Measurements from ENCODE around the gene TSHZ2.

TSHZ2 gene

GRCh38 chr20:52945862-52946522, 26.2 kb upstream of the TSHZ2 start:
- no peak for TF ChIP-seq ZFX (IDR thresholded peaks at IDR 0.05)
- TF ChIP-seq CTCF (conservative IDR thresholded peaks at IDR 0.05), result no peak
- H3K27ac ChIP-seq, result peak overlapping the region; percentile 25; the same call in 1 of the 2 replicates

GRCh38 chr20:52948491-52948890, 23.7 kb upstream of the TSHZ2 start:
- TF ChIP-seq CTCF (conservative IDR thresholded peaks at IDR 0.05) (no peak), ZFX (IDR thresholded peaks at IDR 0.05) (no peak)

GRCh38 chr20:52953020-52953419, 19.1 kb upstream of the TSHZ2 start:
- no peak for TF ChIP-seq ZFX (IDR thresholded peaks at IDR 0.05)
- no peak for TF ChIP-seq CTCF (conservative IDR thresholded peaks at IDR 0.05)
- no peak overlapping the region for H3K27ac ChIP-seq

More at GRCh38 chr20:52948491-52948890, 23.7 kb upstream of the TSHZ2 start:
- no peak overlapping the region for H3K27ac ChIP-seq

GRCh38 chr20:52954849-52955248, 17.3 kb upstream of the TSHZ2 start:
- H3K27ac ChIP-seq, result no peak overlapping the region

GRCh38 chr20:52958211-52958610, 13.9 kb upstream of the TSHZ2 start:
- TF ChIP-seq ZFX (IDR thresholded peaks at IDR 0.05) (no peak), CTCF (conservative IDR thresholded peaks at IDR 0.05) (no peak)
- no peak overlapping the region for H3K27ac ChIP-seq

More at GRCh38 chr20:52954849-52955248, 17.3 kb upstream of the TSHZ2 start:
- no peak for TF ChIP-seq ZFX (IDR thresholded peaks at IDR 0.05)
- no peak for TF ChIP-seq CTCF (conservative IDR thresholded peaks at IDR 0.05)

GRCh38 chr20:52959125-52959524, 13.0 kb upstream of the TSHZ2 start:
- no peak overlapping the region for H3K27ac ChIP-seq
- TF ChIP-seq CTCF (conservative IDR thresholded peaks at IDR 0.05) (peak; percentile 29), ZFX (IDR thresholded peaks at IDR 0.05) (no peak)

- TF ChIP-seq ZFX (IDR thresholded peaks at IDR 0.05) (no peak), CTCF (conservative IDR thresholded peaks at IDR 0.05) (no peak)
- H3K27ac ChIP-seq, result no peak overlapping the region
These were observed 10.0 kb upstream of the TSHZ2 start for GRCh38 chr20:52962183-52962582.

All from C4-2B (cell line).